SU-DHL-6 (cell line): Measurements from ENCODE around the gene BLNK.

Experiments
- H2AFZ ChIP-seq: fragments of 200-600 bp; sonication (generic); 2 replicates; pipeline ENCODE4 v1.6.1; 2014; ENCODE audit warnings: low read depth, mild to moderate bottlenecking, moderate library complexity, mixed read lengths, antibody characterized with exemption, low read length; ENCODE audit not compliant: severe bottlenecking
- H3F3A ChIP-seq: fragments of 200-600 bp; shearing (Covaris generic); 2 replicates; pipeline ENCODE4 v1.6.0; 2016; ENCODE audit warnings: antibody characterized with exemption, mild to moderate bottlenecking; ENCODE audit not compliant: insufficient read depth
- H3K27ac ChIP-seq: fragments of 200-600 bp; sonication (generic); 2 replicates; pipeline ENCODE4 v1.5.1; 2016; ENCODE audit warnings: low read depth, mild to moderate bottlenecking, low read length, moderate library complexity, mixed read lengths
- H3K27me3 ChIP-seq: fragments of 200-600 bp; sonication (generic), shearing (Covaris generic); 2 replicates; pipeline ENCODE4 v1.6.0; 2014; ENCODE audit warnings: mild to moderate bottlenecking, low read length
- H3K36me3 ChIP-seq: fragments of 200-600 bp; sonication (generic); 2 replicates; pipeline ENCODE4 v1.6.1; 2014; ENCODE audit warnings: mild to moderate bottlenecking, low read length, mixed read lengths
- H3K4me2 ChIP-seq: fragments of 300-600, 200-600 bp; shearing (Covaris generic), sonication (generic); 2 replicates; pipeline ENCODE4 v1.6.0; 2014; ENCODE audit warnings: low read length, low read depth, mild to moderate bottlenecking; ENCODE audit not compliant: poor library complexity, severe bottlenecking
- H3K4me3 ChIP-seq: fragments of 200-600 bp; sonication (generic); 2 replicates; pipeline ENCODE4 v1.5.1; 2014; ENCODE audit warnings: antibody characterized with exemption, low read length, mild to moderate bottlenecking, mixed read lengths; ENCODE audit not compliant: insufficient read depth, poor library complexity, severe bottlenecking
- H3K79me2 ChIP-seq: fragments of 200-600 bp; sonication (generic); 2 replicates; pipeline ENCODE4 v1.6.1; 2014; ENCODE audit warnings: mild to moderate bottlenecking, low read length, moderate library complexity; ENCODE audit not compliant: insufficient read depth
- H3K9ac ChIP-seq: fragments of 200-600 bp; sonication (generic); 2 replicates; pipeline ENCODE4 v1.7.0; 2014; ENCODE audit warnings: mild to moderate bottlenecking, low read length
- H3K9me2 ChIP-seq: fragments of 200-600 bp; sonication (generic); replicated peaks from 2 replicates; pipeline ENCODE4 v1.6.1; 2014; ENCODE audit warnings: low read length; ENCODE audit not compliant: insufficient read depth
- H3K9me3 ChIP-seq: fragments of 200-600 bp; sonication (generic); 2 replicates; pipeline ENCODE4 v1.6.1; 2014; ENCODE audit warnings: low read length, mixed read lengths; ENCODE audit not compliant: insufficient read depth
- H4K20me1 ChIP-seq: fragments of 200-600 bp; sonication (generic); 2 replicates; pipeline ENCODE4 v1.6.1; 2014; ENCODE audit warnings: low read depth, mild to moderate bottlenecking, antibody characterized with exemption, low read length, moderate library complexity, mixed read lengths
- EZH2phosphoT487 ChIP-seq: fragments of 200-600 bp; sonication (generic), shearing (Covaris generic); conservative IDR thresholded peaks from 2 replicates; pipeline ENCODE4 v1.6.1; 2018; ENCODE audit warnings: mild to moderate bottlenecking, antibody characterized with exemption, low read length, moderate library complexity, mixed read lengths
- TF ChIP-seq, protein P1 (sequence below): fragments of 200-600 bp; sonication (generic); IDR thresholded peaks from one replicate; pipeline ENCODE4 v1.5.1; 2017; ENCODE audit warnings: antibody characterized with exemption, mild to moderate bottlenecking, low read length, moderate library complexity; ENCODE audit not compliant: insufficient read depth, poor library complexity, severe bottlenecking

The BLNK gene

DNA sequence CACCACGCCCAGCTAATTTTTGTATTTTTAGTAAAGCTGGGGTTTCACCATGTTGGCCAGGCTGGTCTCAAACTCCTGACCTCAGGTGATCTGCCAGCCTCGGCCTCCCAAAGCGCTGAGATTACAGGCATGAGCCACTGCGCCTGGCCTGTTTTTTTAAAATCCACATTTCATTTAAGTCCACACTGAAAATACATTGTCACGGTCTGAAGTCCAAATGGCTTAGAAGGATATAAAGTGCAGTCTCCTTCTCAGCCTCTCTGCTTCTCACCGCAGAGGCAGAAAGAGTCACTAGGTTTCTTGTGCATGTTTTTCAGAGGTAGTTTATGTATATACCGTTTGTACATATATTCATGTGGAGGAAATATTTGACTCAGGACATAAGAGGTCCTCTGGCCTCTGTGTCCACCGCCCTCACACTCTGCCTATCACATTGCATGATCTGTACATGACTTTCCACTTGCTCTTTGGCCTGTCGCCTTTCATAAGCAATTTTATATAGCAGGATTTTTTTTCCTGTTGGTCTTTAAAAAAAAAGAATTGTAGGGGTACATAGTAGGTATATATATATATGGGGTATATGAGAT, 42.9 kb downstream of the BLNK start:
- no peak for TF ChIP-seq EZH2phosphoT487
- TF ChIP-seq, protein P1, sequence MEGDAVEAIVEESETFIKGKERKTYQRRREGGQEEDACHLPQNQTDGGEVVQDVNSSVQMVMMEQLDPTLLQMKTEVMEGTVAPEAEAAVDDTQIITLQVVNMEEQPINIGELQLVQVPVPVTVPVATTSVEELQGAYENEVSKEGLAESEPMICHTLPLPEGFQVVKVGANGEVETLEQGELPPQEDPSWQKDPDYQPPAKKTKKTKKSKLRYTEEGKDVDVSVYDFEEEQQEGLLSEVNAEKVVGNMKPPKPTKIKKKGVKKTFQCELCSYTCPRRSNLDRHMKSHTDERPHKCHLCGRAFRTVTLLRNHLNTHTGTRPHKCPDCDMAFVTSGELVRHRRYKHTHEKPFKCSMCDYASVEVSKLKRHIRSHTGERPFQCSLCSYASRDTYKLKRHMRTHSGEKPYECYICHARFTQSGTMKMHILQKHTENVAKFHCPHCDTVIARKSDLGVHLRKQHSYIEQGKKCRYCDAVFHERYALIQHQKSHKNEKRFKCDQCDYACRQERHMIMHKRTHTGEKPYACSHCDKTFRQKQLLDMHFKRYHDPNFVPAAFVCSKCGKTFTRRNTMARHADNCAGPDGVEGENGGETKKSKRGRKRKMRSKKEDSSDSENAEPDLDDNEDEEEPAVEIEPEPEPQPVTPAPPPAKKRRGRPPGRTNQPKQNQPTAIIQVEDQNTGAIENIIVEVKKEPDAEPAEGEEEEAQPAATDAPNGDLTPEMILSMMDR: no peak
- no peaks in the 10 kb centered on the region for H4K20me1 ChIP-seq
- no peak overlapping the region for H3K4me3 ChIP-seq
- no peak overlapping the region for H3K4me2 ChIP-seq
- no peaks in the 10 kb centered on the region for H3K79me2 ChIP-seq
- H3K27ac ChIP-seq: no peak overlapping the region
- no peak overlapping the region for H2AFZ ChIP-seq
- H3K9me3 ChIP-seq: no peaks in the 10 kb centered on the region
- H3K9me2 ChIP-seq: no peaks in the 10 kb centered on the region
- H3F3A ChIP-seq: peaks cover 18% of the 10 kb centered on the region
- H3K36me3 ChIP-seq: peaks cover 14% of the 10 kb centered on the region
- H3K9ac ChIP-seq: no peak overlapping the region
- H3K27me3 ChIP-seq: no peaks in the 10 kb centered on the region

DNA sequence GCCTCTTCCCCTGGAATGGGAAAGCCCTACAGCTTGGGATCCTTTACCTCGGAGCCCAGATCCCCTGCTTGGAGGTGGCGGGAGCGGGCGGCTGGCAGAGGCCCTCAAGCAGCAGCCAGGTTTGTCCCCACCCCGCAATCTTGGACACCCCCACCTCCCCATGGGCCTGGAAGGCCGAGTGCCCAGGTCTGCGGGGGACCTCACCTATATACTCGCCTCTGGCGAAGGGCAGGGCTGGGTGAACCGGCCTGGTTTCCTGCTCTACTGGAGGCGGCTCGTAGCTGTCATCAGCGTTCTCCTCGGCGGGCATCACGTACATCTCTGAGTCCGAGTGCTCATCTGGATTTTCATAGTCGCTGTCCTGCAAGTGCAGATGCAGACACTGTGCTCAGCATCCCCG, 44.2 kb downstream of the BLNK start:
- Histone ChIP-seq H3F3A (peaks cover 18% of the 10 kb centered on the region), H3K36me3 (peaks cover 17% of the 10 kb centered on the region), H4K20me1 (no peaks in the 10 kb centered on the region), H3K9me2 (no peaks in the 10 kb centered on the region), H3K4me3 (no peak overlapping the region), H3K9me3 (no peaks in the 10 kb centered on the region), H3K27me3 (no peaks in the 10 kb centered on the region), H3K4me2 (no peak overlapping the region), H2AFZ (no peak overlapping the region), H3K27ac (no peak overlapping the region), H3K9ac (no peak overlapping the region), H3K79me2 (no peaks in the 10 kb centered on the region)
- TF ChIP-seq, protein P1: no peak
- TF ChIP-seq EZH2phosphoT487: no peak

DNA sequence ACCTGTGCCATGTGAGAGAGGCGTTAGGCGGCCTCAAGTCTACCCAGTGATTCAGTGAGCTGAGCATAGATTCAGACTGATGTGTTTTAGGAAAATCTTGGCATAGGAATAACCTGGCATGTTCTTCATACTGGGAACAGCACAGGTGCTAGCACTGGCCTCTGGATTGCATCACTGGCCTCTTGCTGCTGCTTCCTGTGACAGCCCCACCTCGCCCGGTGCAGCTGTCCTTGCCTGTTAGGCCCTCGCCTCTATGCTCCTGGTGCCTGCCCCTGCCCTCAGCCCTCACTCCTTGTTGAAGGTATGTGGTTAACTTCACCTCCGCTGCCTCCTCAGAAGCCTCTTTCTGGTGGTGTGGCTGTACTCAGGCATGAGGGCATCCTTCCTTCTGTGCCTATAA, 46.2 kb downstream of the BLNK start:
- no peaks in the 10 kb centered on the region for H3K27me3 ChIP-seq
- no peak for TF ChIP-seq EZH2phosphoT487
- TF ChIP-seq, protein P1: no peak
- H3K9ac ChIP-seq: no peak overlapping the region
- H3K4me2 ChIP-seq: no peak overlapping the region
- H3K36me3 ChIP-seq: peaks cover 26% of the 10 kb centered on the region
- H3K9me2 ChIP-seq: no peaks in the 10 kb centered on the region
- H3K27ac ChIP-seq: no peak overlapping the region
- H3K79me2 ChIP-seq: no peaks in the 10 kb centered on the region
- no peaks in the 10 kb centered on the region for H3K9me3 ChIP-seq
- no peaks in the 10 kb centered on the region for H4K20me1 ChIP-seq
- H2AFZ ChIP-seq: no peak overlapping the region
- H3K4me3 ChIP-seq: no peak overlapping the region
- peaks cover 5% of the 10 kb centered on the region for H3F3A ChIP-seq
